ENCODE results near the gene KCNA2. TPM values are rescaled to one million over a fixed set of nuclear protein-coding genes. Genes with fewer than 3 reads are reported as not detected.

Gene KCNA2
- total RNA-seq, 1 donor: not detected

- TF ChIP-seq CTCF (IDR thresholded peaks at IDR 0.05; ENCODE audit: insufficient read depth, low read depth, low read length): no peak
- no peak for DNase-seq (ENCODE audit: low read depth)
Observed at GRCh38 chr1:110544753-110545152, 61.4 kb downstream of the KCNA2 start.

More at GRCh38 chr1:110544753-110545152, 61.4 kb downstream of the KCNA2 start:
- H3K4me3 ChIP-seq (ENCODE audit: low read depth, low read length): no peak overlapping the region

Other genes with a start within 250 kb of the KCNA2 start
- gene SLC16A4, start 215.3 kb downstream of the KCNA2 start, total RNA-seq: 73.4 and 241 TPM in 2 replicates
- 57.3 and 64.3 TPM in 2 replicates for gene LAMTOR5, start 198.7 kb downstream of the KCNA2 start, total RNA-seq
- not detected in 2 replicates for gene PROK1, start 155.2 kb downstream of the KCNA2 start, total RNA-seq
- not detected in 2 replicates for gene KCNA10, start 87.2 kb downstream of the KCNA2 start, total RNA-seq
- gene KCNA3, start 68.6 kb upstream of the KCNA2 start, total RNA-seq: under 0.01 and 0.64 TPM in 2 replicates

Measured in fibroblast of villous mesenchyme (primary cell).